Astrocyte of the spinal cord (primary cell): ENCODE measurements around the gene SEMA7A.

Experiments
- DNase-seq: peaks from one replicate; pipeline ENCODE4 v3.0.0; 2011; ENCODE audit warnings: low read depth, low spot score
- H3K4me3 ChIP-seq: 2 replicates; pipeline ENCODE4 v1.5.1; 2011; ENCODE audit warnings: low read depth, mild to moderate bottlenecking, low read length, moderate library complexity
- in situ Hi-C: cut with HindIII; loops from 2 replicates; pipeline ENCODE4 v1.10.0; 2017; ENCODE audit warnings: low sequenced_read_pairs
- TF ChIP-seq, protein P1 (sequence below): IDR thresholded peaks from 2 replicates; pipeline ENCODE4 v1.5.1; 2012; ENCODE audit warnings: low read depth, mild to moderate bottlenecking, low read length, inconsistent platforms

SEMA7A gene

DNA sequence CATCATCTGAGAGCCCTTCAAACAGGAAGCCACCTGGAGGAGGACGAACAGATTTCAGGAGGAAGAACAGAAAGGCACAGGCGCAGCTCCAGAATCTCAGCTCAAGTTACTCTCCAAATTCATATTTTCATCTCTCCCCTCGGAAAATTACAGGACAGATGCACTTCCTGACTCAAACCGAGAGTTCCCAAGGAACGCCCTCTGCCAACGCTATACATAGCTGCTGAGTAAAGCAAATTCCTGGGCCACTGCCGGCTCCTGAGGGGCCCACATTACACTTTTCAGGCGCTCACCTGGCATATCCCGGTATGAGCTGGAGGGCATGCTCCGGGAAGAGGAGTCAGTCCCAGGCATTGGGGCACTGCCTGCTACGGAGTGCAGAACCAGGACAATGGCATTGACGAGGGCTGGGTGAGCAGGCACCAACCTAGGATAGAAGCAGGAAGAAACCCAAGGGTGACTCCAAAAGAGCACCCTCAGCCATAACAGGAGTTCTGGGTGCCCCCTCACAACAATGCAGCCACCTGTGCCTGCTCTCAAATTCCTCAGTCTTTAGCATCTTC is 16.0 kb upstream of the SEMA7A start:
- TF ChIP-seq, protein P1, sequence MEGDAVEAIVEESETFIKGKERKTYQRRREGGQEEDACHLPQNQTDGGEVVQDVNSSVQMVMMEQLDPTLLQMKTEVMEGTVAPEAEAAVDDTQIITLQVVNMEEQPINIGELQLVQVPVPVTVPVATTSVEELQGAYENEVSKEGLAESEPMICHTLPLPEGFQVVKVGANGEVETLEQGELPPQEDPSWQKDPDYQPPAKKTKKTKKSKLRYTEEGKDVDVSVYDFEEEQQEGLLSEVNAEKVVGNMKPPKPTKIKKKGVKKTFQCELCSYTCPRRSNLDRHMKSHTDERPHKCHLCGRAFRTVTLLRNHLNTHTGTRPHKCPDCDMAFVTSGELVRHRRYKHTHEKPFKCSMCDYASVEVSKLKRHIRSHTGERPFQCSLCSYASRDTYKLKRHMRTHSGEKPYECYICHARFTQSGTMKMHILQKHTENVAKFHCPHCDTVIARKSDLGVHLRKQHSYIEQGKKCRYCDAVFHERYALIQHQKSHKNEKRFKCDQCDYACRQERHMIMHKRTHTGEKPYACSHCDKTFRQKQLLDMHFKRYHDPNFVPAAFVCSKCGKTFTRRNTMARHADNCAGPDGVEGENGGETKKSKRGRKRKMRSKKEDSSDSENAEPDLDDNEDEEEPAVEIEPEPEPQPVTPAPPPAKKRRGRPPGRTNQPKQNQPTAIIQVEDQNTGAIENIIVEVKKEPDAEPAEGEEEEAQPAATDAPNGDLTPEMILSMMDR = no peak
- in situ Hi-C loops = no loop called here

DNA sequence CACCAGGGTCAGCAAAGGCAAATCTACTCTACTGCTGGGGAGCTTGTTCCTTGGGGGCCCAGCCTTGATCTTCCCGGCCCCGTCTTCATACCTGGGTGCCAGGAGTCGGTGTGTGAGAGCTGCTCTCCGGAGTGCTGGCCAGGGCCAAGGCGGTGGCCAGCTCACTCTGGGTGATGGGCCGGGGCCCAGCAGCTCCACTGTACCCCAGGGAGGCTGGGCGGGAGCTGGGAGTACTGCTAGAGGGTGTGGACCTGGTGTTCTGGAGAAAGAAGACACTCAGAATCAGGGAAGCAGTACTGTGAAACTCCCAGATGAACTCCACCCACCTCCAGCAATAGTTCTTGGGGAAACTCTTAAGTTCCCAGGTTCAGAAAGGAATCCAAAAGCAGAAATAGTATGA is 15.3 kb upstream of the SEMA7A start:
- DNase-seq = no peak
- TF ChIP-seq, protein P1 = no peak
- no peak overlapping the region for H3K4me3 ChIP-seq
- in situ Hi-C loops = no loop called here

More for the DNA sequence above, 16.0 kb upstream of the SEMA7A start:
- no peak for DNase-seq
- no peak overlapping the region for H3K4me3 ChIP-seq

DNA sequence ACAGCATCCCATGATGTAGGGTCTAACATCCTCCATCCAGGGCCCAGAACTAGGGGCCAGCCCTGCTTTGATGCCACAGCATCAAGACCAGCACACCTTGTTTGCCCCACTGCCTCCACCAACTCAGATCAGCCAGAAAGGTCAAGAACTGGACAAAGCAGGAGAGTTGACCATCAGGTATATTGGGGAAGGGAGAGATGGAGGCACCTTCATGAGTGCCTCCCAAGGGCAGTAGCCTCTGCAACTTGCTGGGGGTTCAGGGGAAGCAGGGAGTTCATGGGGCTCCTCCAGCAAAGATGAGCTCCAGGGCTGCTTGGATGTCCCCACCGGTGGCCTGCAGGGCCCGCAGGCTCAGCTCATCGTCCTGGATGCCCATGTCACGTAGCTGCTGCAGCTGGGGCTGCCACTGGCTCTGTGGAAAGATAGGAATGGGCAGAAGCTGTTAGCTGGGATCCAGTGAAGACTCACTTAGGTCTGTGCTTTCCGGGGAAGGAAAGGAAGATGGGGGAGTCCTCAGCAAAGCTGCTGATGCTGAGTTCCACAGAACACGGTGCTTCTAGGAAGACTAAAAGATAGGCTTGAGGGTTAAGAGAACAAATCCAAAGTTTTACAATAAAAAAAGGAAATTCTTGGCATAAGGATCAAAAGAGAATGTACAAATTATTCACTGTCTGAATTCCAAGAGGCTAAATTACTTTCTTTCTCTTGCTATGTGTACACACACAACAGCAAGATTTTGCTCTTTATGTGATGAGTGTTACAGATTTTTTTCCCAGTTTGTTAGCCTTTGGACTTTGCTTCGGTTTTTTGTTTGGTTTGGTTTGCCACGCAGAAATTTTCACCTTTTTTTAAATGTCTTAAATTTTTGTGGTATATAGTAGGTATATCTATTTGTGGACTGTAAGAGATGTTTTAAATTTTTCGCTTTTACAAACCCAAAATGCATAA is 12.3 kb upstream of the SEMA7A start:
- H3K4me3 ChIP-seq = no peak overlapping the region
- DNase-seq = no peak
- in situ Hi-C loops = no loop called here
- TF ChIP-seq, protein P1 = no peak

DNA sequence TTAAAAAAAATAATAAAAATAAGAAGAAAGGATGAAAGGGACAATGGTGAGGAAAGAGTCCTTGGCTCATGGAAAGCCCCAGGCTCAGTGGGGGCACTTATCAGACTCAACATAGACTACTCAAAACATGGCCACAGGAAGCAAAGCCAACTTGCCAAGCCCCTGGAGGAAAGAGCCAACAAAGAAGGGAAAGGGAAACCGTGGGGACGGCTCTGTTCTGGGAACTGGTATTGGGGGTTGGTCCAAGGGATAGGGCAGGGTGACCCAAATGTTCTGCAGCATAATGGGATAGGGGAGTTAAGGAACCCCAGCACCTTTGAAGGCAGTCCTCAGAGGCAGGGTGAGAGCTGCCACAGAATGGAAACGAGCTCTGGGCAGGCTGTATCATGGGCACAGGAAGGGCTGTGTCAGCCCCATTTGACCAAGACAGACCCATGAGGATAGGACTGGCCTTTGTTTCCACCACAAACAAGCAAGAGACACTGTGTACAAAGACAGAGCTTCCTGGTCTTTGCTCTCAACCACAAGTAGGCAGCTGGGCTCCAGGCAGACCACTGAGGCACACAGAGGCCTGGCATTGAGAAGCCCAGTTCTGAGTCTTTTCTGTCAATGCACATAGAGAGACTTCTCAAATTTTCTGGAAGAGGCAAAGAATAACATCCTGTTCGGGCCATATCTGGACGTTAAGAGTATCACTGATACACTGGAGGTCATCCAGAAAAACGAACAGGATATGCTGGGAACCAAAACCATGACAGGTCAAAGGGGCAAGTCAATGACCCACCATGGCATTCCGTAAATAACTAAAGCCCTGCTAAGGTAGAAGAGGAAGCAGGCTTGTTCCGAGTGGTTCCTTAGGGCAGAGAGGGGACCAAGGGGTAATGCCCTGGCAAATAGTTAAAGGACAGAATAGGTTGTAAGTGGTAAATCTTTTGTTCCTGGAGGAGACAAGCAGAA is 10.6 kb upstream of the SEMA7A start:
- TF ChIP-seq, protein P1 = no peak
- no peak overlapping the region for H3K4me3 ChIP-seq
- DNase-seq = no peak
- in situ Hi-C loops = no loop called here

DNA sequence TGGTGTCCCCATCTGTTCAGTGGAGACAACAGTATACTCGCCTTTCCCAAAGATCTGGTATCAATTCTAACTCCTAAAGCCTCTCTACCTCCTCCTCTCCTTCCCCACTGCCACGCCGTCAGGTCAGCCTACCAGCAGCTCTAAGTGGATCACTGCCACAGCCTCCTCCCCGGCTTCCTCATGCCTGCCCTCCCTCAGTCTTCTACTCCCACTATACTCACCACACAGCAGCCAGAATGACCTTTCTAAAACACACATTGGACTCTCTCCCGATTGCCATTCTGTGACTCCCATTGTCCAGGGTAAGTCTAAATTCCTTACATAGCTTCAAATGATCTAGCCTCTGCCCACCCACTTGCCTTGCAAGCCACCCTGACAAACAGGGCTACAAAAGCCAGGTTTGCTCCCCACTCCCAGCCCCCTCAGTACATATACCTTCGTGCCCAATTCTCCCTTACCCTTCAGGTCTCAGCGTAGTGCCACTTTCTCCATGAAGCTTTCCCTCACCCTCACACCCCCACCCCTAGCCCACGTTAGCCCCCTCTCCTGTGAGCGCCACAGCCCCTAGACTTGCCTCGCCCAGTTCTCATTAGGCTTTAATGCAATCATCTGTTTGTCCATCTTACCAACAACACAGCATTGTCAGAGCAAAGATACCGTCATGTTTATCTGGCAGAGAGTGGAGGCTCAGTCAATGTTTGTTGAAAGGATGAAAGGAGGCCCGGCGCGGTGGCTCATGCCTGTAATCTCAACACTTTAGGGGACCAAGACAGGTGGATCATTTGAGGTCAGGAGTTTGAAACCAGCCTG is 9.5 kb upstream of the SEMA7A start:
- TF ChIP-seq, protein P1 = no peak
- peak; percentile 41 for DNase-seq
- no peak overlapping the region for H3K4me3 ChIP-seq
- in situ Hi-C loops = no loop called here
